Calu3 (cell line): ENCODE data around the gene MPDZ. TPM values are rescaled to one million over a fixed set of nuclear protein-coding genes. Genes with fewer than 3 reads are reported as not detected.

Experiments
- Bru-seq: library from RNA; stranded (reverse); fragments of 400-500 nt; gene quantifications from one replicate; lab custom pipeline; 2021; lab: Mats Ljungman, UMichigan
- BruChase-seq, 2 experiments: library from RNA; stranded (reverse); fragments of 400-500 nt; gene quantifications; one replicate each; lab custom pipeline; 2021; lab: Mats Ljungman, UMichigan
- BruUV-seq: library from RNA; stranded (reverse); fragments of 400-500 nt; replicated peaks from 2 replicates; lab custom pipeline; 2021; lab: Mats Ljungman, UMichigan
- CTCF ChIA-PET: fragments of 300-600 bp; sonication (Branson Sonifier 250); formaldehyde crosslinking; loops from one replicate; lab custom pipeline; 2022; ENCODE audit warnings: antibody characterized with exemption; lab: Charles Lee
- DNase-seq: peaks from one replicate; pipeline ENCODE4 v3.0.0; 2022
- H3K27ac Mint-ChIP-seq: one replicate; pipeline ENCODE4 v1.8.0; 2022; ENCODE audit warnings: mixed read lengths; ENCODE audit not compliant: unreplicated experiment
- H3K27me3 Mint-ChIP-seq: one replicate; pipeline ENCODE4 v1.8.0; 2022; ENCODE audit warnings: mixed read lengths; ENCODE audit not compliant: unreplicated experiment
- H3K36me3 Mint-ChIP-seq: one replicate; pipeline ENCODE4 v1.8.0; 2022; ENCODE audit warnings: mild to moderate bottlenecking, moderate library complexity, mixed read lengths; ENCODE audit not compliant: insufficient read depth, unreplicated experiment
- H3K4me1 Mint-ChIP-seq: one replicate; pipeline ENCODE4 v1.8.0; 2022; ENCODE audit warnings: mild to moderate bottlenecking, low read depth, mixed read lengths; ENCODE audit not compliant: unreplicated experiment
- H3K4me3 Mint-ChIP-seq: one replicate; pipeline ENCODE4 v1.8.0; 2022; ENCODE audit warnings: mild to moderate bottlenecking, low read depth, moderate library complexity, mixed read lengths; ENCODE audit not compliant: unreplicated experiment
- H3K9me3 Mint-ChIP-seq: one replicate; pipeline ENCODE4 v1.8.0; 2022; ENCODE audit warnings: low read depth, mixed read lengths; ENCODE audit not compliant: unreplicated experiment
- intact Hi-C: fragments of 100-400 bp; cut with micrococcal nuclease; formaldehyde crosslinking; loops from one replicate; pipeline ENCODE4 v1.10.0; 2022; ENCODE audit not compliant: unreplicated experiment
- long read RNA-seq: library from polyadenylated mRNA; stranded (forward); transcript quantifications from one replicate; pipeline ENCODE4 v2.0.0, GENCODE V29; 2022
- total RNA-seq: library from RNA; stranded (reverse); gene quantifications from 2 replicates; pipeline ENCODE4 v1.2.3, GENCODE V29; 2022
- TF ChIP-seq, protein P1 (sequence below): fragments of 200-600 bp; IDR thresholded peaks from one replicate; pipeline ENCODE4 v1.8.0; 2022; ENCODE audit warnings: antibody characterized with exemption; ENCODE audit not compliant: unreplicated experiment

The MPDZ gene, protein sequence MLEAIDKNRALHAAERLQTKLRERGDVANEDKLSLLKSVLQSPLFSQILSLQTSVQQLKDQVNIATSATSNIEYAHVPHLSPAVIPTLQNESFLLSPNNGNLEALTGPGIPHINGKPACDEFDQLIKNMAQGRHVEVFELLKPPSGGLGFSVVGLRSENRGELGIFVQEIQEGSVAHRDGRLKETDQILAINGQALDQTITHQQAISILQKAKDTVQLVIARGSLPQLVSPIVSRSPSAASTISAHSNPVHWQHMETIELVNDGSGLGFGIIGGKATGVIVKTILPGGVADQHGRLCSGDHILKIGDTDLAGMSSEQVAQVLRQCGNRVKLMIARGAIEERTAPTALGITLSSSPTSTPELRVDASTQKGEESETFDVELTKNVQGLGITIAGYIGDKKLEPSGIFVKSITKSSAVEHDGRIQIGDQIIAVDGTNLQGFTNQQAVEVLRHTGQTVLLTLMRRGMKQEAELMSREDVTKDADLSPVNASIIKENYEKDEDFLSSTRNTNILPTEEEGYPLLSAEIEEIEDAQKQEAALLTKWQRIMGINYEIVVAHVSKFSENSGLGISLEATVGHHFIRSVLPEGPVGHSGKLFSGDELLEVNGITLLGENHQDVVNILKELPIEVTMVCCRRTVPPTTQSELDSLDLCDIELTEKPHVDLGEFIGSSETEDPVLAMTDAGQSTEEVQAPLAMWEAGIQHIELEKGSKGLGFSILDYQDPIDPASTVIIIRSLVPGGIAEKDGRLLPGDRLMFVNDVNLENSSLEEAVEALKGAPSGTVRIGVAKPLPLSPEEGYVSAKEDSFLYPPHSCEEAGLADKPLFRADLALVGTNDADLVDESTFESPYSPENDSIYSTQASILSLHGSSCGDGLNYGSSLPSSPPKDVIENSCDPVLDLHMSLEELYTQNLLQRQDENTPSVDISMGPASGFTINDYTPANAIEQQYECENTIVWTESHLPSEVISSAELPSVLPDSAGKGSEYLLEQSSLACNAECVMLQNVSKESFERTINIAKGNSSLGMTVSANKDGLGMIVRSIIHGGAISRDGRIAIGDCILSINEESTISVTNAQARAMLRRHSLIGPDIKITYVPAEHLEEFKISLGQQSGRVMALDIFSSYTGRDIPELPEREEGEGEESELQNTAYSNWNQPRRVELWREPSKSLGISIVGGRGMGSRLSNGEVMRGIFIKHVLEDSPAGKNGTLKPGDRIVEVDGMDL (N-terminal part only)
- total RNA-seq (not detected in 2 replicates), Bru-seq, nascent RNA (percentile 1 among the genes with signal in this experiment), BruChase-seq, experiment 1, labeled RNA remaining after a 6-hour chase (percentile 1 among the genes with signal in this experiment), BruChase-seq, experiment 2, labeled RNA remaining after a 2-hour chase (percentile 1 among the genes with signal in this experiment)
- long read RNA-seq: 0 reads

DNA sequence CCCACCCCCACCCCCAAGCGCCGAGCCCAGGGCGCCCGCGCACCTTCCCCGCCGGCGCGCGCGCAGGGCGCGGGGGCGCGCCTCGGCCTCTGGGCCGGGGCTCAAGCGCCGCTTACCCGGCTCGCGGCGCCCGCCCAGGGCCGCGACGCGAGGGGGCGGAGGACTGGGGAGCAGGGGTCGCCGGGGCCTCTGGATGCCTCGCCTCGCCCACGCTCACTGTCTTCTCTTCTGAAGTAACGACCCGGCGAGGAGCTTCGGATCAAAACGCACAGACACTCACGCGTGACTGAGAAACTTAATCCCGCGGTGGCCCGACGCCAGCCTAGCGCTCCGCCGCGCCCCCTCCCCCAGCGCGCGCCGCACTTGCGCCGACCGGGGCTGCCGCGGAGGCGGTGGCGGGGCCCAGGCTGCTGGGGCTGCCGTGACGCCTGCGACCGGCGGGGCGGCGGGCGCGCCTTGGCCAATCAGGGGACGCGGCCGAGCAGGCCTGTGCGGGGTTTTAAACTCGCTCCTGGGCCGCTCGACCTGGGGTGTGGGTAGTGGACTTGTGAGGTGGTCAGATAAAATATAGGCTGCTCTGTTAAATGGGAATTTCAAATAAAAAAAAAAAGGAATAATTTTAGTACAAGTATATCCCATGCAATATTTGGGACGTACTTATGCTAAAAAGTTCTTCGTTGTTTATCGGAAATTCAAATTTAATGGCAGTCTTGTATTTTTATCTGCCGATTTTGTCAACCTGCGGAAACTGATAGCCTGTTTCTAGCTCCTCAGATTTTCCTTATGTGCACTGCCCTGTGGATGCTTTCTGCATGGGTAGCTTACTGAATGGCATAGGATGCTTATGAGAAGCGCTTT lies at the start of gene MPDZ:
Gene MPDZ (minus strand): TSS at position 409 of the 858 bp plus-strand sequence. CDS start 29,377 bp downstream, outside the sequence.
- no TSS peak for BruUV-seq
- DNase-seq: no peak
- CTCF ChIA-PET: interaction anchor here (0.7 kb wide), 2 partner anchors 24 to 34 kb away, joined by 3 read pairs; no protein-coding TSS in a partner anchor
- no peak within 1 kb of the TSS for H3K4me3 Mint-ChIP-seq
- no peaks in the 10 kb centered on the region for H3K4me1 Mint-ChIP-seq
- no peaks in the 10 kb centered on the region for H3K9me3 Mint-ChIP-seq
- no peaks in the 10 kb centered on the region for H3K36me3 Mint-ChIP-seq
- no peaks in the 10 kb centered on the region for H3K27me3 Mint-ChIP-seq
- H3K27ac Mint-ChIP-seq: no peak within 1 kb of the TSS
- intact Hi-C loops: no loop called here
- TF ChIP-seq, protein P1, sequence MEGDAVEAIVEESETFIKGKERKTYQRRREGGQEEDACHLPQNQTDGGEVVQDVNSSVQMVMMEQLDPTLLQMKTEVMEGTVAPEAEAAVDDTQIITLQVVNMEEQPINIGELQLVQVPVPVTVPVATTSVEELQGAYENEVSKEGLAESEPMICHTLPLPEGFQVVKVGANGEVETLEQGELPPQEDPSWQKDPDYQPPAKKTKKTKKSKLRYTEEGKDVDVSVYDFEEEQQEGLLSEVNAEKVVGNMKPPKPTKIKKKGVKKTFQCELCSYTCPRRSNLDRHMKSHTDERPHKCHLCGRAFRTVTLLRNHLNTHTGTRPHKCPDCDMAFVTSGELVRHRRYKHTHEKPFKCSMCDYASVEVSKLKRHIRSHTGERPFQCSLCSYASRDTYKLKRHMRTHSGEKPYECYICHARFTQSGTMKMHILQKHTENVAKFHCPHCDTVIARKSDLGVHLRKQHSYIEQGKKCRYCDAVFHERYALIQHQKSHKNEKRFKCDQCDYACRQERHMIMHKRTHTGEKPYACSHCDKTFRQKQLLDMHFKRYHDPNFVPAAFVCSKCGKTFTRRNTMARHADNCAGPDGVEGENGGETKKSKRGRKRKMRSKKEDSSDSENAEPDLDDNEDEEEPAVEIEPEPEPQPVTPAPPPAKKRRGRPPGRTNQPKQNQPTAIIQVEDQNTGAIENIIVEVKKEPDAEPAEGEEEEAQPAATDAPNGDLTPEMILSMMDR: no peak

- TF ChIP-seq, protein P1: no peak
- H3K4me1 Mint-ChIP-seq: no peaks in the 10 kb centered on the region
- intact Hi-C loops: no loop called here
- CTCF ChIA-PET: interaction anchor here (0.9 kb wide), 1 partner anchor 27 kb away, joined by 4 read pairs; no protein-coding TSS in a partner anchor
- H3K36me3 Mint-ChIP-seq: no peaks in the 10 kb centered on the region
- no peak overlapping the region for H3K27ac Mint-ChIP-seq
- H3K4me3 Mint-ChIP-seq: no peak overlapping the region
- no peaks in the 10 kb centered on the region for H3K27me3 Mint-ChIP-seq
- BruUV-seq: no TSS peak
- no peak for DNase-seq
- no peaks in the 10 kb centered on the region for H3K9me3 Mint-ChIP-seq
Observed at GRCh38 chr9:13324988-13325387, 45.5 kb upstream of the MPDZ start.

DNA sequence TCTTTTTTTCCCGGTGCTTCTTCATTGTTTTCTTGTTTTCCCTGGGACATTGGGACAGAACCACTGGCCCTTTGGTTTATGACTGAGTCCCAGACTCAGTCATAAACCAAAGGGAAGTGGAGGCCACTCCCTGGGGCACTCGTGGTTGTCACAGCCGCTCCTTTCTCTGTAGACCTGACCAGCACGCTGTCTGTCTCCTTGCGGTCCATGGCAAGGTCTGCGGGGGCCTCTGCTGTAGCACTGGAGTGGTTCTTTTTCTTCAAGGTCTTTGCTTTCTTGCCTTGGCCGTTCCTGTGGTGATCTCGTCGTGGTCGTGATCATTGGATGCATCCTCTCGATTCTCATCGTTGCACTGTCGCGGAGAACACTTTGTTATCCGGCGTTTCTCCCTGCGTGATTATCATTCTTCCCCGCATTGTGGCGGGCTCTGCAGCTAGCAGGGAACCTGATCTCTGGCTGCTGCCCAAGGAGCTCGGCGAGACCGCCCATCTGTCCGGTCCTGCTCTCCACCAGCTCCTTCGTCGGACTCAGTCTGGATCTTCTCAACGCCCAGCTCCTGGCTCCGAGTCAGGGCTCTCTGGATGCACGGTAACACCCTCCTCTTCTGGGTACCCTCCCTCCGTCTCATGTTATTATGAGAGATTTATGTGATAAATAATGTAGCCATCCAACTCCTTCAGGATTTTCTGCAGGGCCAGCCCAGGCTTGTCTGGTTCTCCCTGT lies 43.5 kb upstream of the MPDZ start:
- H3K27me3 Mint-ChIP-seq: no peaks in the 10 kb centered on the region
- no peak overlapping the region for H3K4me3 Mint-ChIP-seq
- TF ChIP-seq, protein P1: no peak
- no peak overlapping the region for H3K27ac Mint-ChIP-seq
- CTCF ChIA-PET: no interaction called here
- intact Hi-C loops: no loop called here
- no TSS peak for BruUV-seq
- DNase-seq: no peak
- H3K36me3 Mint-ChIP-seq: no peaks in the 10 kb centered on the region
- H3K4me1 Mint-ChIP-seq: no peaks in the 10 kb centered on the region
- H3K9me3 Mint-ChIP-seq: no peaks in the 10 kb centered on the region
